ENCODE measurements around the gene DRC7. TPM values are rescaled to one million over a fixed set of nuclear protein-coding genes. Genes with fewer than 3 reads are reported as not detected.
A peak's percentile ranks its signal among the peaks of the same experiment; 100 is the strongest.

Gene DRC7
- total RNA-seq, 1 experiment from 2014 or later = not detected

DNA sequence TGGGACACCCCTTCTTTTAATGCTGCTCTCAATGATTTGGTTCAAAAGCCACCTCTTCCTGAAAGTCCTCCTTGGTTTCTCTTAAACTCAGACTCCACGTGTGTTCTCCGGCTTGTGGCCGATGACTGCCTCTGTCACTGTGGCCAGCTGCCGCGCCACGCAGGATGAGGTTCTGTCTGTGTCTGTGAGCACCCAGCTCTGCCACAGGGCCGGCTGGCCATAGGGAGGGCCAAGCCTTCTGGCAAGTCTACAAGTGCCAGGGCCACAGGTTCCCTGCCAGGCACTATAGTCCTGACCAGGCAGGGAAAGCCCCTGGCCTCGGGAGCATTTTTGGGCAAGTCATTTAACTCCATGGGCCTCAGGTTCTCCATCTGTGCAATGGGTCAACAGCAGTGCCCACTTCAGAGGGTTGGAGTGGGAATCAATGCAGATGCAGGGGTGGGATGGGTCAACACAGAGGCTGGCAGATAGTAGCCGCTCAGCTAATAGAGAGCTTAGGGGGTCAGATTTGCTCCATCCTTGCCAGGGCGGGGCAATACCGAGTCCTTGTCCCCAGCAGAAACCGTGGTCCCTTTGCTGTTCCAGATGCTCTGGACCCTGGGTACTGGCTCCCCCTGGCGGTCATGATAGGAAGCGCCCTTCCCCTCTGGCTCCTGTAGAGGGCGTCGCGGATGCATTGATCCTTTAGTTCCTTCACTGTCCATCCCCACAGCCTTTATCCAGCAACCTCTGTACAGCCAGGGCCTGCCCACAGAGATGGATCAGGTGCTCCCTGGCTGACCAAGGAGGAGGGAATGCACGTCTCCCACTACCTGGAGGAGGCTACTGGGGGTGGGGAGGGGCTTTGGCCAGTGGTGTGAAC lies 45.8 kb upstream of the DRC7 start:
- peaks cover 4% of the 10 kb centered on the region for H3K4me1 ChIP-seq (ENCODE audit: control insufficient read depth, insufficient read depth, low read length)
- no peaks in the 10 kb centered on the region for H3K36me3 ChIP-seq (ENCODE audit: control insufficient read depth, insufficient read depth, low read length)
- intact Hi-C loops (cut with micrococcal nuclease; ENCODE audit: unreplicated experiment) = loop anchor here (2.0 to 5.0 kb wide), 2 partner anchors 58 to 72 kb away; no protein-coding TSS in a partner anchor
- peak in 1 of 2 experiments; percentile 30; a peak in 1 of 4 replicates for TF ChIP-seq REST (IDR thresholded peaks at IDR 0.05; ENCODE audit: insufficient read depth in 1 of 2, low read depth in 2 of 2, low read length in 1 of 2)
- TF ChIP-seq POLR2AphosphoS5 (IDR thresholded peaks at IDR 0.05; ENCODE audit: low read depth, low read length) = no peak; the same call in 1 of the 2 replicates
- TF ChIP-seq CTCF (IDR thresholded peaks at IDR 0.05) = peak; percentile 99
- TF ChIP-seq TCF7L2 (IDR thresholded peaks at IDR 0.05; ENCODE audit: low read depth, low read length) = no peak
- H3K4me3 ChIP-seq (ENCODE audit: low read depth in 2 of 2, low read length in 2 of 2) = no peak overlapping the region
- H3K27ac ChIP-seq (ENCODE audit: low read length) = no peak overlapping the region
- peak; percentile 79 for ATAC-seq
- POLR2A ChIA-PET = no interaction called here
- H3K9me3 ChIP-seq (ENCODE audit: control insufficient read depth, insufficient read depth, low read depth, low read length) = no peaks in the 10 kb centered on the region
- no peaks in the 10 kb centered on the region for H3K27me3 ChIP-seq (ENCODE audit: control insufficient read depth, insufficient read depth, low read length)
- CTCF ChIA-PET = interaction anchor here (0.6 to 1.3 kb wide), 3 partner anchors 31 to 146 kb away, joined by 3 to 4 read pairs (median 3); no protein-coding TSS in a partner anchor
- DNase-seq (ENCODE audit: low read depth, low spot score) = peak; percentile 85
- BruUV-seq (replicated peaks) = no TSS peak
- in situ Hi-C loops (cut with HindIII; ENCODE audit: low pct_unique_long_range_greater_than_20kb, low sequenced_read_pairs) = no loop called here

DNA sequence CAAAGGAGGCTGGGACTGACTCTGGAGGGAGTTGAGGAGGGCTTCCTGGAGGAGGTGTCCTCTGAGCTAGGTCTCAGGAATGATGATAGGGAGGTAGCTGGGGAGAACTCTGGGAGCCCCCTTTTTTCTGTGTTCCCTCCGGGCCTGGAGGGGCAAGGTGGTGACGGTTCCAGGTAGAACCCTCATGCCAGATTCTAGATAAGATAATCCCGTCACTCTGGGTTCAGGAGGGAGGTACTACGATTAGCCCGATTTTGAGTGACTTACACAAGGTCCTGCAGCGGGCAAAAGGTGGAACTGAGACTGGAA lies 45.2 kb upstream of the DRC7 start:
- TF ChIP-seq TCF7L2 (IDR thresholded peaks at IDR 0.05; ENCODE audit: low read depth, low read length) (no peak), CTCF (IDR thresholded peaks at IDR 0.05) (peak; percentile 52; the same call in 1 of the 2 replicates)
- ChIA-PET POLR2A (no interaction called here), CTCF (interaction anchor here (0.6 to 0.7 kb wide), 2 partner anchors 145 to 1051 kb away, joined by 3 to 4 read pairs; no protein-coding TSS in a partner anchor)
- in situ Hi-C loops (cut with HindIII; ENCODE audit: low pct_unique_long_range_greater_than_20kb, low sequenced_read_pairs) (no loop called here), intact Hi-C loops (cut with micrococcal nuclease; ENCODE audit: unreplicated experiment) (loop anchor here (2.0 to 5.0 kb wide), 2 partner anchors 59 to 72 kb away; no protein-coding TSS in a partner anchor)
- no peaks in the 10 kb centered on the region for H3K9me3 ChIP-seq (ENCODE audit: control insufficient read depth, insufficient read depth, low read depth, low read length)
- H3K27me3 ChIP-seq (ENCODE audit: control insufficient read depth, insufficient read depth, low read length) = no peaks in the 10 kb centered on the region
- DNase-seq (ENCODE audit: low read depth, low spot score) = no peak
- H3K36me3 ChIP-seq (ENCODE audit: control insufficient read depth, insufficient read depth, low read length) = no peaks in the 10 kb centered on the region
- H3K4me3 ChIP-seq (ENCODE audit: low read depth in 2 of 2, low read length in 2 of 2) = no peak overlapping the region
- no peak overlapping the region for H3K27ac ChIP-seq (ENCODE audit: low read length)
- no peak for ATAC-seq
- BruUV-seq (replicated peaks) = no TSS peak
- H3K4me1 ChIP-seq (ENCODE audit: control insufficient read depth, insufficient read depth, low read length) = peaks cover 4% of the 10 kb centered on the region
